ENCODE results near the gene PFKFB2. TPM values are rescaled to one million over a fixed set of nuclear protein-coding genes. Genes with fewer than 3 reads are reported as not detected.

PFKFB2 gene
- total and polyA plus RNA-seq, 2 donors (not counting 1 experiment from before 2014, with no cell fraction given) = 6.5 to 18.2 TPM

DNA sequence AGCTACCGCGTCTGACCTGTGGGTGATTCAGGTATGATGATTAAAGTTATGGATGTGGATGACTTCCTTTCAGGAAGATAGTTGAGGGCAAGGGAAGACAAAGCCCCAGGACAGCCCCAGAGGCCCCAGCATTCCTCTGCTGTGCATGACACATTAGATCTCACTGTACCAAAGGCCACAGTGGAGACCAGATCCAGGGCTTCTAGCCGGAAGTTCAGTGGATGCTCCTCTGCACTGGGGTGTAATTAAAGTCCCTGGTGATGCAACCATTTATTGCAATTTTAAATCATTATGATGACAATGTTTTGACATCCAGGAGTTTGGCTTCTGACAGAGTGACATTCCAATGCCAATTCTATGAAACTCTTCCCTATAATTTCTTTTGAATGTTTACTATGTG lies 55.9 kb downstream of the PFKFB2 start:
- ATAC-seq (ENCODE audit: low read depth) (no peak), DNase-seq (no peak)
- no peaks in the 10 kb centered on the region for H3K79me2 ChIP-seq (ENCODE audit: control insufficient read depth, insufficient read depth, low read length)
- H2AFZ ChIP-seq (ENCODE audit: insufficient read depth, low read depth, low read length, poor library complexity, severe bottlenecking) = no peak overlapping the region
- H3K27me3 ChIP-seq (replicated peaks in 1 of 4; ENCODE audit: control extremely low read depth in 1 of 4, control insufficient read depth in 3 of 4, insufficient read depth in 4 of 4, low read length in 3 of 4) = no peaks in the 10 kb centered on the region
- no peaks in the 10 kb centered on the region for H4K20me1 ChIP-seq (ENCODE audit: control insufficient read depth, insufficient read depth, low read length, poor library complexity, severe bottlenecking)
- no peaks in the 10 kb centered on the region for H3K4me1 ChIP-seq (ENCODE audit: control insufficient read depth in 2 of 2, insufficient read depth in 2 of 2, low read length in 2 of 2)
- H3K27ac ChIP-seq (ENCODE audit: low read length in 2 of 2) = no peak overlapping the region
- intact Hi-C loops (cut with micrococcal nuclease) = no loop called here
- TF ChIP-seq CTCF (IDR thresholded peaks at IDR 0.05) (no peak), EZH2 (IDR thresholded peaks at IDR 0.05; ENCODE audit: borderline replicate concordance, insufficient read depth, low read depth, low read length, poor library complexity, severe bottlenecking) (no peak)
- H3K4me2 ChIP-seq (replicated peaks; ENCODE audit: low read depth, low read length, poor library complexity, severe bottlenecking) = no peak overlapping the region
- no peak overlapping the region for H3K4me3 Mint-ChIP-seq
- H3K9ac ChIP-seq (ENCODE audit: low read length) = no peak overlapping the region
- CTCF ChIA-PET = no interaction called here
- H3K27me3 Mint-ChIP-seq = peaks cover 41% of the 10 kb centered on the region
- H3K9me3 ChIP-seq (ENCODE audit: control extremely low read depth in 1 of 3, control insufficient read depth in 2 of 3, insufficient read depth in 1 of 3, low read length in 2 of 3) = no peaks in the 10 kb centered on the region
- no peaks in the 10 kb centered on the region for H3K9me3 Mint-ChIP-seq (ENCODE audit: insufficient read depth)
- no peaks in the 10 kb centered on the region for H3K4me1 Mint-ChIP-seq
- H3K36me3 ChIP-seq (replicated peaks in 1 of 2; ENCODE audit: control extremely low read depth in 1 of 2, control insufficient read depth in 1 of 2, extremely low read depth in 1 of 2, insufficient read depth in 2 of 2, low read length in 1 of 2) = no peaks in the 10 kb centered on the region
- no peak overlapping the region for H3K27ac Mint-ChIP-seq
- POLR2A ChIA-PET = no interaction called here
- H3K4me3 ChIP-seq (ENCODE audit: control extremely low read depth in 1 of 5, extremely low read depth in 1 of 5, insufficient read depth in 1 of 5, low read depth in 2 of 5, low read length in 4 of 5) = no peak overlapping the region
- 97% methylated on average over 3 of the region's 3 CpGs for WGBS (ENCODE audit: insufficient coverage)

DNA sequence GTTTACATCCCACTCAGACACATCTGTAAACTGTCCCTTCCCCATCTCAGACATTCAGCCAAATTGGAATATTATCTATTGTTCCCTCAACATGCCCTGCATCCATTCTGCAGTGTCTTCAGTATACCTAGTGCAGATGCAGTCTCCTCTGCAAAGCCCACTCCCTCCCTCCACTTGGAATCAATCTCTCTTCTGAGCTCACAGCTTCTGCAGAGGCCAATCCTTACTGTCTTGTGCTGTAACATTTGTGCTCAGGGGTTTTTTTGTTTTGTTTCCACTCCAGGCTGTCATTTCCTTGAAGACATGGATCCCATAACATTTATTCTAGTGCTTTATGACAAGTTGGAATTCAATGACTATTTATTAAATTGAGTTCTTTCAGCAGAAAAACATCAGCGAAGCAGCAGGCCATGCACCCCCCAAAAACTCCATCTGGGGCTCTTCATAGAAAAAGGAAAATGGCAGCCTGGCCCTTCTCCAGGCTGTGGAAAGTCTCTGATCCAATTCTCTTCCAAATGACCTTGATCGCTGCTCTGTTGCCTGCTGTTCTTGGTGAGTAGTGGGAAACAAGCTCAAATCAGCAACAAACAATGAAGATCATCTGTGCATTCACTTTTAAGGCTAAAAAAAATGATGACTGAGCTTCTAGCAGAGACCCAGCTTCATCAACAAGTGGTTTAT lies 59.7 kb downstream of the PFKFB2 start:
- no peak for DNase-seq
- Histone ChIP-seq H3K27me3 (replicated peaks in 1 of 4; ENCODE audit: control extremely low read depth in 1 of 4, control insufficient read depth in 3 of 4, insufficient read depth in 4 of 4, low read length in 3 of 4) (no peaks in the 10 kb centered on the region), H4K20me1 (ENCODE audit: control insufficient read depth, insufficient read depth, low read length, poor library complexity, severe bottlenecking) (no peaks in the 10 kb centered on the region), H3K79me2 (ENCODE audit: control insufficient read depth, insufficient read depth, low read length) (no peaks in the 10 kb centered on the region), H3K4me2 (replicated peaks; ENCODE audit: low read depth, low read length, poor library complexity, severe bottlenecking) (no peak overlapping the region), H2AFZ (ENCODE audit: insufficient read depth, low read depth, low read length, poor library complexity, severe bottlenecking) (no peak overlapping the region), H3K9ac (ENCODE audit: low read length) (no peak overlapping the region), H3K9me3 (ENCODE audit: control extremely low read depth in 1 of 3, control insufficient read depth in 2 of 3, insufficient read depth in 1 of 3, low read length in 2 of 3) (no peaks in the 10 kb centered on the region), H3K27ac (ENCODE audit: low read length in 2 of 2) (no peak overlapping the region), H3K4me1 (ENCODE audit: control insufficient read depth in 2 of 2, insufficient read depth in 2 of 2, low read length in 2 of 2) (no peaks in the 10 kb centered on the region), H3K4me3 (ENCODE audit: control extremely low read depth in 1 of 5, extremely low read depth in 1 of 5, insufficient read depth in 1 of 5, low read depth in 2 of 5, low read length in 4 of 5) (no peak overlapping the region), H3K36me3 (replicated peaks in 1 of 2; ENCODE audit: control extremely low read depth in 1 of 2, control insufficient read depth in 1 of 2, extremely low read depth in 1 of 2, insufficient read depth in 2 of 2, low read length in 1 of 2) (no peaks in the 10 kb centered on the region)
- CTCF ChIA-PET = interaction anchor here (0.6 kb wide), 1 partner anchor 481 kb away, joined by 3 read pairs; no protein-coding TSS in a partner anchor
- POLR2A ChIA-PET = no interaction called here
- TF ChIP-seq EZH2 (IDR thresholded peaks at IDR 0.05; ENCODE audit: borderline replicate concordance, insufficient read depth, low read depth, low read length, poor library complexity, severe bottlenecking) (no peak), CTCF (IDR thresholded peaks at IDR 0.05) (no peak)
- WGBS (ENCODE audit: insufficient coverage) = 100% methylated on average over 1 of the region's 2 CpGs
- intact Hi-C loops (cut with micrococcal nuclease) = no loop called here
- H3K27ac Mint-ChIP-seq = no peak overlapping the region
- ATAC-seq (ENCODE audit: low read depth) = no peak
- H3K4me1 Mint-ChIP-seq = no peaks in the 10 kb centered on the region
- H3K4me3 Mint-ChIP-seq = no peak overlapping the region
- peaks cover 26% of the 10 kb centered on the region for H3K27me3 Mint-ChIP-seq
- H3K9me3 Mint-ChIP-seq (ENCODE audit: insufficient read depth) = no peaks in the 10 kb centered on the region

Measured in B cell (primary cell).